Hepatocyte (in vitro differentiated cells): ENCODE data around the gene OR4K1. TPM values are rescaled to one million over a fixed set of nuclear protein-coding genes. Genes with fewer than 3 reads are reported as not detected.

Experiments
- DNase-seq: peaks from one replicate; pipeline ENCODE4 v3.0.0-alpha.2; 2016; ENCODE audit warnings: low spot score
- H2AFZ ChIP-seq: fragments of 200-600 bp; sonication (generic); 2 replicates; pipeline ENCODE4 v1.6.0; 2016; ENCODE audit warnings: antibody characterized with exemption, mild to moderate bottlenecking
- H3K27ac ChIP-seq: fragments of 200-600 bp; sonication (generic); 2 replicates; pipeline ENCODE4 v1.5.1; 2016; ENCODE audit warnings: mild to moderate bottlenecking
- H3K27me3 ChIP-seq: fragments of 200-600 bp; sonication (generic); 2 replicates; pipeline ENCODE4 v1.6.1; 2016
- H3K36me3 ChIP-seq: fragments of 200-600 bp; sonication (generic); replicated peaks from 2 replicates; pipeline ENCODE4 v1.5.1; 2016; ENCODE audit warnings: low read depth; ENCODE audit not compliant: insufficient read depth
- H3K4me1 ChIP-seq: fragments of 200-600 bp; sonication (generic); 2 replicates; pipeline ENCODE4 v1.5.1; 2016; ENCODE audit warnings: mild to moderate bottlenecking, moderate library complexity; ENCODE audit not compliant: insufficient read depth
- H3K4me2 ChIP-seq: fragments of 200-600 bp; sonication (generic); 2 replicates; pipeline ENCODE4 v1.6.0; 2016
- H3K4me3 ChIP-seq: fragments of 200-600 bp; sonication (generic); 2 replicates; pipeline ENCODE4 v1.5.1; 2016; ENCODE audit warnings: mild to moderate bottlenecking
- H3K79me2 ChIP-seq: fragments of 200-600 bp; sonication (generic); 2 replicates; pipeline ENCODE4 v1.6.0; 2017; ENCODE audit warnings: mild to moderate bottlenecking
- H3K9me2 ChIP-seq: fragments of 200-600 bp; sonication (generic); replicated peaks from 2 replicates; pipeline ENCODE4 v1.6.0; 2017; ENCODE audit warnings: mild to moderate bottlenecking; ENCODE audit not compliant: insufficient read depth
- H3K9me3 ChIP-seq: fragments of 200-600 bp; sonication (generic); 2 replicates; pipeline ENCODE4 v1.5.1; 2016; ENCODE audit warnings: low read depth, mild to moderate bottlenecking
- H4K20me1 ChIP-seq: fragments of 200-600 bp; sonication (generic); 2 replicates; pipeline ENCODE4 v1.6.0; 2016; ENCODE audit warnings: mild to moderate bottlenecking; ENCODE audit not compliant: insufficient read depth, poor library complexity, severe bottlenecking
- CTCF ChIP-seq: fragments of 200-600 bp; sonication (generic); IDR thresholded peaks from 2 replicates; pipeline ENCODE4 v1.5.1; 2016; ENCODE audit warnings: antibody characterized with exemption, mild to moderate bottlenecking; ENCODE audit not compliant: poor library complexity
- EZH2 ChIP-seq: fragments of 200-600 bp; sonication (generic); IDR thresholded peaks from 2 replicates; pipeline ENCODE4 v1.6.1; 2016; ENCODE audit warnings: antibody characterized with exemption, mild to moderate bottlenecking, borderline replicate concordance
- EZH2phosphoT487 ChIP-seq: fragments of 200-600 bp; sonication (generic); IDR thresholded peaks from one replicate; pipeline ENCODE4 v1.6.1; 2018; ENCODE audit warnings: antibody characterized with exemption, mild to moderate bottlenecking, low read depth, moderate library complexity; ENCODE audit not compliant: unreplicated experiment, severe bottlenecking
- WGBS: methylation state at CpG from one replicate; pipeline ENCODE4 v1.1.6; 2016; ENCODE audit warnings: low lambda C conversion rate; ENCODE audit errors: missing lambda C conversion rate; 5-methylcytosine and 5-hydroxymethylcytosine counted together
- polyA plus RNA-seq: library from polyadenylated mRNA; unstranded; fragments of >200 nt; fragmentation: Nextera tagmentation; extraction: Ambion mirVana; gene quantifications from 2 replicates; pipeline ENCODE4 v1.2.1, GENCODE V29; 2016
- total RNA-seq: library from RNA; depleted of rRNA; stranded (reverse); fragments of >200 nt; gene quantifications from 2 replicates; pipeline ENCODE4 v1.2.3, GENCODE V29; 2014

The OR4K1 gene
- total RNA-seq (not detected in 2 replicates), polyA plus RNA-seq (not detected in 2 replicates)

GRCh38 chr14:19930617-19931016, at the start of gene OR4K1:
Gene OR4K1 (plus strand): TSS chr14:19930917. CDS start chr14:19935667, 4,750 bp downstream.
- peaks cover 6% of the 10 kb centered on the region for H3K9me3 ChIP-seq
- H3K79me2 ChIP-seq, result no peaks in the 10 kb centered on the region
- H4K20me1 ChIP-seq, result no peaks in the 10 kb centered on the region
- H3K4me2 ChIP-seq, result no peak within 1 kb of the TSS
- no peaks in the 10 kb centered on the region for H3K27me3 ChIP-seq
- DNase-seq, result no peak
- TF ChIP-seq EZH2phosphoT487 (no peak), EZH2 (no peak), CTCF (no peak)
- no peak within 1 kb of the TSS for H3K27ac ChIP-seq
- H3K4me1 ChIP-seq, result no peaks in the 10 kb centered on the region
- H2AFZ ChIP-seq, result no peak within 1 kb of the TSS
- H3K4me3 ChIP-seq, result no peak within 1 kb of the TSS
- no peaks in the 10 kb centered on the region for H3K36me3 ChIP-seq
- WGBS, result 65% methylated on average over 3 of the region's 3 CpGs
- H3K9me2 ChIP-seq, result no peaks in the 10 kb centered on the region

GRCh38 chr14:19895282-19895681, 35.4 kb upstream of the OR4K1 start:
- H3K27ac ChIP-seq, result no peak overlapping the region
- peaks cover 62% of the 10 kb centered on the region for H3K9me3 ChIP-seq
- H3K79me2 ChIP-seq, result no peaks in the 10 kb centered on the region
- no peaks in the 10 kb centered on the region for H3K4me1 ChIP-seq
- 31% methylated on average over 2 of the region's 2 CpGs for WGBS
- no peaks in the 10 kb centered on the region for H3K27me3 ChIP-seq
- H3K4me2 ChIP-seq, result no peak overlapping the region
- no peaks in the 10 kb centered on the region for H3K9me2 ChIP-seq
- H3K4me3 ChIP-seq, result no peak overlapping the region
- H2AFZ ChIP-seq, result no peak overlapping the region
- H3K36me3 ChIP-seq, result no peaks in the 10 kb centered on the region
- TF ChIP-seq EZH2phosphoT487 (no peak), EZH2 (no peak), CTCF (no peak)
- no peak for DNase-seq
- no peaks in the 10 kb centered on the region for H4K20me1 ChIP-seq

- Histone ChIP-seq H3K9me2 (no peaks in the 10 kb centered on the region), H3K4me2 (no peak overlapping the region), H3K27me3 (no peaks in the 10 kb centered on the region), H4K20me1 (no peaks in the 10 kb centered on the region), H3K4me1 (no peaks in the 10 kb centered on the region), H3K36me3 (no peaks in the 10 kb centered on the region), H3K79me2 (no peaks in the 10 kb centered on the region), H2AFZ (no peak overlapping the region), H3K9me3 (peaks cover 31% of the 10 kb centered on the region), H3K27ac (no peak overlapping the region), H3K4me3 (no peak overlapping the region)
- TF ChIP-seq CTCF (no peak), EZH2phosphoT487 (no peak), EZH2 (no peak)
- DNase-seq, result no peak
- 68% methylated on average over 3 of the region's 3 CpGs for WGBS
These were observed 29.7 kb upstream of the OR4K1 start for GRCh38 chr14:19900999-19901398.

GRCh38 chr14:19902409-19902808, 28.3 kb upstream of the OR4K1 start:
- Histone ChIP-seq H3K27ac (no peak overlapping the region), H3K9me3 (peaks cover 21% of the 10 kb centered on the region), H3K36me3 (no peaks in the 10 kb centered on the region), H3K4me1 (no peaks in the 10 kb centered on the region), H3K9me2 (no peaks in the 10 kb centered on the region), H3K79me2 (no peaks in the 10 kb centered on the region), H3K4me2 (no peak overlapping the region), H2AFZ (no peak overlapping the region), H3K27me3 (no peaks in the 10 kb centered on the region), H3K4me3 (no peak overlapping the region), H4K20me1 (no peaks in the 10 kb centered on the region)
- no peak for DNase-seq
- 72% methylated on average over 4 of the region's 4 CpGs for WGBS
- TF ChIP-seq CTCF (no peak), EZH2phosphoT487 (no peak), EZH2 (no peak)
